NT2/D1 (cell line): ENCODE measurements around the gene NEURL2.
"Not testable (repeated sequence)": the region's sequence is repeated elsewhere in the genome, so short reads cannot be mapped to it uniquely, and the experiment has no call there.

Source experiments
- DNase-seq: peaks from one replicate; pipeline ENCODE4 v3.0.0-alpha.2; 2011; ENCODE audit warnings: low read depth, low spot score
- H3K27me3 ChIP-seq: 2 replicates; pipeline ENCODE4 v1.6.0; 2011; ENCODE audit warnings: mild to moderate bottlenecking; ENCODE audit not compliant: insufficient read length, insufficient read depth
- H3K36me3 ChIP-seq: 2 replicates; pipeline ENCODE4 v1.6.1; 2011; ENCODE audit warnings: mild to moderate bottlenecking, low read length, mixed read lengths; ENCODE audit not compliant: insufficient read depth, insufficient read length
- H3K4me1 ChIP-seq: 2 replicates; pipeline ENCODE4 v1.5.1; 2011; ENCODE audit not compliant: insufficient read depth, insufficient read length
- H3K4me3 ChIP-seq: 2 replicates; pipeline ENCODE4 v1.5.1; 2011; ENCODE audit warnings: low read depth; ENCODE audit not compliant: insufficient read length
- H3K9ac ChIP-seq: 2 replicates; pipeline ENCODE4 v1.6.0; 2011; ENCODE audit warnings: low read depth; ENCODE audit not compliant: insufficient read length
- H3K9me3 ChIP-seq: 2 replicates; pipeline ENCODE4 v1.5.1; 2011; ENCODE audit warnings: mild to moderate bottlenecking, low read length; ENCODE audit not compliant: insufficient read depth
- SUZ12 ChIP-seq: IDR thresholded peaks from 2 replicates; pipeline ENCODE4 v1.6.1; 2011; ENCODE audit not compliant: insufficient read length, insufficient read depth; ENCODE audit errors: extremely low read depth
- YY1 ChIP-seq: IDR thresholded peaks from 2 replicates; pipeline ENCODE4 v1.6.1; 2011; ENCODE audit not compliant: insufficient read length, insufficient read depth
- ZNF274 ChIP-seq: IDR thresholded peaks from 2 replicates; pipeline ENCODE4 v1.6.1; 2011; ENCODE audit warnings: mild to moderate bottlenecking, low read depth, low read length

Gene NEURL2

GRCh38 chr20:45886590-45887345, 4.2 kb downstream of the NEURL2 start:
- DNase-seq, result no peak
- Histone ChIP-seq H3K9ac (peak overlapping the region; percentile 26), H3K4me1 (peaks cover 4% of the 10 kb centered on the region), H3K4me3 (no peak overlapping the region), H3K36me3 (peaks cover 33% of the 10 kb centered on the region), H3K27me3 (no peaks in the 10 kb centered on the region), H3K9me3 (no peaks in the 10 kb centered on the region)
- TF ChIP-seq YY1 (no peak), SUZ12 (no peak), ZNF274 (no peak)

- Histone ChIP-seq H3K9ac (no peak overlapping the region), H3K4me3 (no peak overlapping the region), H3K36me3 (peaks cover 33% of the 10 kb centered on the region), H3K4me1 (peaks cover 4% of the 10 kb centered on the region), H3K9me3 (no peaks in the 10 kb centered on the region), H3K27me3 (no peaks in the 10 kb centered on the region)
- TF ChIP-seq SUZ12, result no peak
- no peak for TF ChIP-seq YY1
- no peak for TF ChIP-seq ZNF274
- no peak for DNase-seq
These were observed 7.9 kb downstream of the NEURL2 start for GRCh38 chr20:45883100-45883469.

GRCh38 chr20:45882469-45883099, 8.4 kb downstream of the NEURL2 start:
- no peak overlapping the region for H3K4me3 ChIP-seq
- no peak for TF ChIP-seq YY1
- TF ChIP-seq ZNF274, result no peak
- TF ChIP-seq SUZ12, result no peak
- H3K4me1 ChIP-seq, result peaks cover 7% of the 10 kb centered on the region
- H3K9me3 ChIP-seq, result no peaks in the 10 kb centered on the region
- no peak for DNase-seq
- peaks cover 38% of the 10 kb centered on the region for H3K36me3 ChIP-seq
- H3K9ac ChIP-seq, result no peak overlapping the region
- no peaks in the 10 kb centered on the region for H3K27me3 ChIP-seq

- DNase-seq, result peak; percentile 99
- H3K27me3 ChIP-seq, result no peaks in the 10 kb centered on the region
- H3K4me1 ChIP-seq, result peaks cover 7% of the 10 kb centered on the region
- H3K4me3 ChIP-seq, result peak within 1 kb of the TSS; percentile 94
- H3K9ac ChIP-seq, result peak within 1 kb of the TSS; percentile 96
- H3K36me3 ChIP-seq, result peaks cover 39% of the 10 kb centered on the region
- TF ChIP-seq SUZ12 (no peak), ZNF274 (no peak), YY1 (peak; percentile 74)
- no peaks in the 10 kb centered on the region for H3K9me3 ChIP-seq
These were observed 9.8 kb downstream of the NEURL2 start, which contains the start of gene ZSWIM1 for GRCh38 chr20:45880988-45881788. Gene ZSWIM1 (plus strand): TSS chr20:45881227. CDS start chr20:45882593, 1,366 bp downstream.

- no peak overlapping the region for H3K9ac ChIP-seq
- no peak for TF ChIP-seq YY1
- TF ChIP-seq SUZ12, result no peak
- no peak for TF ChIP-seq ZNF274
- H3K9me3 ChIP-seq, result no peaks in the 10 kb centered on the region
- no peak overlapping the region for H3K4me3 ChIP-seq
- H3K36me3 ChIP-seq, result peaks cover 26% of the 10 kb centered on the region
- no peaks in the 10 kb centered on the region for H3K27me3 ChIP-seq
- peaks cover 7% of the 10 kb centered on the region for H3K4me1 ChIP-seq
- no peak for DNase-seq
These were observed 12.8 kb downstream of the NEURL2 start for GRCh38 chr20:45878076-45878761.

GRCh38 chr20:45874576-45874975, 16.4 kb downstream of the NEURL2 start:
- no peaks in the 10 kb centered on the region for H3K9me3 ChIP-seq
- no peak overlapping the region for H3K4me3 ChIP-seq
- H3K9ac ChIP-seq, result no peak overlapping the region
- H3K27me3 ChIP-seq, result no peaks in the 10 kb centered on the region
- no peak for TF ChIP-seq ZNF274
- no peak for TF ChIP-seq SUZ12
- TF ChIP-seq YY1, result no peak
- no peak for DNase-seq
- H3K36me3 ChIP-seq, result peaks cover 17% of the 10 kb centered on the region
- peaks cover 7% of the 10 kb centered on the region for H3K4me1 ChIP-seq

- not testable (repeated sequence) for DNase-seq, H3K4me3 ChIP-seq, H3K4me1 ChIP-seq, H3K9ac ChIP-seq, H3K9me3 ChIP-seq, H3K27me3 ChIP-seq
- H3K36me3 ChIP-seq, result peaks cover 17% of the 10 kb centered on the region
These were observed 16.9 kb downstream of the NEURL2 start for GRCh38 chr20:45874104-45874481.
